Liver (tissue), 9 donors: ENCODE data around the gene ADAM11. TPM values are rescaled to one million over a fixed set of nuclear protein-coding genes. Genes with fewer than 3 reads are reported as not detected.

Experiments
- DNase-seq: peaks from one replicate; pipeline ENCODE4 v3.0.0-alpha.2; 2017; ENCODE audit warnings: low spot score
- H3K27ac ChIP-seq, 2 donors: one replicate each; pipeline ENCODE4 v1.7.0; 2013; ENCODE audit warnings: inconsistent platforms in 2 of 2, low read length in 2 of 2, control low read depth in 1 of 2, low read depth in 1 of 2, mild to moderate bottlenecking in 1 of 2
- H3K27me3 ChIP-seq, 4 donors: one replicate each; pipeline versions ENCODE4 v1.6.1 to v1.7.0; 2013; ENCODE audit warnings: low read length in 3 of 4, inconsistent platforms in 1 of 4, mild to moderate bottlenecking in 1 of 4, moderate library complexity in 1 of 4; ENCODE audit not compliant: control insufficient read depth in 4 of 4, insufficient read depth in 4 of 4
- H3K36me3 ChIP-seq, 4 donors: one replicate each; pipeline versions ENCODE4 v1.6.1 to v1.7.0; 2013; ENCODE audit warnings: low read length in 3 of 4, mild to moderate bottlenecking in 3 of 4, low read depth in 1 of 4, moderate library complexity in 1 of 4; ENCODE audit not compliant: control insufficient read depth in 4 of 4, insufficient read depth in 3 of 4
- H3K4me1 ChIP-seq, 4 donors: one replicate each; pipeline versions ENCODE4 v1.6.1 to v1.7.0; 2013; ENCODE audit warnings: low read length in 3 of 4, mild to moderate bottlenecking in 3 of 4, moderate library complexity in 1 of 4; ENCODE audit not compliant: control insufficient read depth in 4 of 4, insufficient read depth in 4 of 4
- H3K4me3 ChIP-seq, 3 donors: one replicate each; pipeline versions ENCODE4 v1.6.1 to v1.7.0; 2013; ENCODE audit warnings: low read length in 3 of 3, control low read depth in 1 of 3, low read depth in 1 of 3, mild to moderate bottlenecking in 1 of 3
- H3K9ac ChIP-seq, 2 donors: one replicate each; pipeline ENCODE4 v1.7.0; 2013; ENCODE audit warnings: low read length in 2 of 2, mild to moderate bottlenecking in 2 of 2, moderate library complexity in 2 of 2, control low read depth in 1 of 2, low read depth in 1 of 2
- H3K9me3 ChIP-seq, 4 donors: one replicate each; pipeline versions ENCODE4 v1.6.1 to v1.7.0; 2013; ENCODE audit warnings: low read length in 3 of 4; ENCODE audit not compliant: control insufficient read depth in 4 of 4
- EGR1 ChIP-seq, 2 donors: IDR thresholded peaks; 2 replicates each; pipeline ENCODE4 v1.6.1; 2016 to 2018; ENCODE audit warnings: antibody characterized with exemption in 2 of 2, low read depth in 2 of 2
- FOXA1 ChIP-seq: IDR thresholded peaks from 2 replicates; pipeline ENCODE4 v1.6.1; 2016; ENCODE audit warnings: antibody characterized with exemption
- FOXA2 ChIP-seq: IDR thresholded peaks from 2 replicates; pipeline ENCODE4 v1.6.1; 2016; ENCODE audit warnings: antibody characterized with exemption
- GABPA ChIP-seq, 2 donors: IDR thresholded peaks in 1 of 2; conservative IDR thresholded peaks in 1 of 2; 2 replicates each; pipeline ENCODE4 v1.6.1; 2016; ENCODE audit warnings: antibody characterized with exemption in 2 of 2, mild to moderate bottlenecking in 1 of 2, moderate library complexity in 1 of 2
- HNF4A ChIP-seq, 2 donors: conservative IDR thresholded peaks; 2 replicates each; pipeline ENCODE4 v1.6.1; 2016; ENCODE audit warnings: antibody characterized with exemption in 2 of 2, mild to moderate bottlenecking in 2 of 2
- HNF4G ChIP-seq: IDR thresholded peaks from 2 replicates; pipeline ENCODE4 v1.6.1; 2016; ENCODE audit warnings: antibody characterized with exemption
- JUND ChIP-seq, 2 donors: IDR thresholded peaks; 2 replicates each; pipeline ENCODE4 v1.6.1; 2016; ENCODE audit warnings: antibody characterized with exemption in 2 of 2
- NR2F2 ChIP-seq: IDR thresholded peaks from 2 replicates; pipeline ENCODE4 v1.6.1; 2016; ENCODE audit warnings: antibody characterized with exemption
- RAD21 ChIP-seq, 2 donors: IDR thresholded peaks; 2 replicates each; pipeline ENCODE4 v1.6.1; 2016; ENCODE audit warnings: antibody characterized with exemption in 2 of 2, mild to moderate bottlenecking in 2 of 2
- RXRA ChIP-seq, 2 donors: IDR thresholded peaks; 2 replicates each; pipeline ENCODE4 v1.6.1; 2017 to 2018; ENCODE audit warnings: antibody characterized with exemption in 2 of 2, mild to moderate bottlenecking in 1 of 2
- SP1 ChIP-seq: IDR thresholded peaks from 2 replicates; pipeline ENCODE4 v1.6.1; 2018; ENCODE audit warnings: antibody characterized with exemption, mild to moderate bottlenecking
- TAF1 ChIP-seq: conservative IDR thresholded peaks from 2 replicates; pipeline ENCODE4 v1.6.1; 2016; ENCODE audit warnings: antibody characterized with exemption, mild to moderate bottlenecking
- YY1 ChIP-seq: IDR thresholded peaks from 2 replicates; pipeline ENCODE4 v1.6.1; 2016; ENCODE audit warnings: antibody characterized with exemption, mild to moderate bottlenecking
- WGBS: extraction: QIAGEN DNeasy Blood & Tissue Kit; methylation state at CpG from one replicate; pipeline ENCODE4 v1.1.7; 2013; 5-methylcytosine and 5-hydroxymethylcytosine counted together
- polyA plus RNA-seq, 2 donors: library from polyadenylated mRNA; stranded (reverse) in 1 of 2; unstranded in 1 of 2; fragments of 200-250 nt in 1 of 2; fragments of >200 nt in 1 of 2; fragmentation: Nextera tagmentation in 1 of 2; extraction: Ambion mirVana in 1 of 2; gene quantifications; one replicate each; pipeline versions ENCODE4 v1.2.1 to v1.2.3, GENCODE V29; 2013 to 2015
- total RNA-seq, 2 donors: library from RNA; depleted of rRNA; stranded (reverse); fragments of >200 nt; gene quantifications; one replicate each; pipeline ENCODE4 v1.2.3, GENCODE V29; 2014
- TF ChIP-seq, protein P1 (sequence below): IDR thresholded peaks from 2 replicates; pipeline ENCODE4 v1.6.1; 2016; ENCODE audit warnings: antibody characterized with exemption
- TF ChIP-seq, protein P2 (sequence below): IDR thresholded peaks from 2 replicates; pipeline ENCODE4 v1.6.1; 2016; ENCODE audit warnings: antibody characterized with exemption, mild to moderate bottlenecking
- TF ChIP-seq, protein P3 (sequence below): fragments of 150-350 bp; IDR thresholded peaks from 2 replicates; pipeline ENCODE4 v1.5.1; 2017; ENCODE audit warnings: improper control_type of control experiment, low read depth, low read length; ENCODE audit not compliant: missing input control
- TF ChIP-seq, protein P4 (sequence below): IDR thresholded peaks from 2 replicates; pipeline ENCODE4 v1.6.1; 2016; ENCODE audit warnings: antibody characterized with exemption
- TF ChIP-seq, protein P5 (sequence below): IDR thresholded peaks from 2 replicates; pipeline ENCODE4 v1.6.1; 2016; ENCODE audit warnings: antibody characterized with exemption
- donor health status: healthy.
- donor health status: healthy.
- donor health status: healthy.
- donor health status: healthy.
- donor health status: healthy.

The ADAM11 gene
- total and polyA plus RNA-seq, 4 donors, result 0.06 to 1.1 (median 0.08) TPM; not detected in 1

DNA sequence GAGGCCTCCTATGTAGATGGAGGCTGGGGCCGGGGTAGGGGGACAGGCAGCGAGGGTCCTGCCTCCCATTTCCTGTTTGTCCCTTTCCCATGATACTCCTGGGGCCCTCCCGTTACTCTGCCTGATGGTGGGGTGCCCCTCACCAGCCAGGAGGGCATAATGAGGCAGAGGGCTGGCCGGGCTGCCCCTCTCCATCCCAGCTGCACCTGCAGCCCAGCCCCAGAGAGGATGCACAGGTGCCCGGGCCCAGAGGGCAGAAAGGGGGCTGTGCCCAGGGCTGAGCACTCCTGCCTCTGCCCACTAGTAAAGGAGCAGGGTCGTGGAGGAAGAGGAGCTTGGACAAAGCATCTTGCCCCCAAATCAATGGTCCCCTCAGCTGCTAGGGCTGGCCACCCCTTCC, 10.4 kb downstream of the ADAM11 start (continued):
- TF ChIP-seq, protein P1, sequence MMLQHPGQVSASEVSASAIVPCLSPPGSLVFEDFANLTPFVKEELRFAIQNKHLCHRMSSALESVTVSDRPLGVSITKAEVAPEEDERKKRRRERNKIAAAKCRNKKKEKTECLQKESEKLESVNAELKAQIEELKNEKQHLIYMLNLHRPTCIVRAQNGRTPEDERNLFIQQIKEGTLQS, result no peak
- no peak for TF ChIP-seq JUND (IDR thresholded peaks at IDR 0.05)
- no peak for TF ChIP-seq GABPA (IDR thresholded peaks at IDR 0.05 in 1 of 2, conservative IDR thresholded peaks at IDR 0.05 in 1 of 2)
- TF ChIP-seq HNF4G, result no peak
- no peak for TF ChIP-seq FOXA2
- TF ChIP-seq RAD21 (IDR thresholded peaks at IDR 0.05), result no peak

DNA sequence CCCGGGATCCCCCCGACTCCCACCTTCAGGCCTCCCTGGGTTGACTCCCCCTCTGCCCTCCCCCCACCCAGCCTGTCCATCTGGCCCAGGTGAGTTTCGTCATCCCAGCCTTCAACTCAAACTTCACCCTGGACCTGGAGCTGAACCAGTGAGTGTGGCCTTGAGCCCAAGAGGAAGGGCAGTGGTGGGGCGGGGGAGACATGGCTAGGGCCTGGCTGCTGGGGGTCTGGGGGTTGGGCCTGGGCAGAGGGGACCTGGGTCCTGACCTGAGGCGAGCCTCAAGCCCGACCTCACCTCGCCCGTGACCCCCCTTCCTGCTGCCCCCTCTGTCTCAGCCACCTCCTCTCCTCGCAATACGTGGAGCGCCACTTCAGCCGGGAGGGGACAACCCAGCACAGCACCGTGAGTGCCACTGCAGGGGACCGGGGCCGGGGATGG, 10.9 kb downstream of the ADAM11 start:
- H3K36me3 ChIP-seq, result no peaks in the 10 kb centered on the region
- DNase-seq, result peak; percentile 46
- no peak overlapping the region for H3K4me3 ChIP-seq
- H3K27me3 ChIP-seq, result peaks cover 0 to 4% (median 0%) of the 10 kb centered on the region in 4 donors
- H3K9ac ChIP-seq, result no peak overlapping the region
- peaks cover 0 to 4% (median 0%) of the 10 kb centered on the region in 4 donors for H3K4me1 ChIP-seq
- no peak for TF ChIP-seq JUND (IDR thresholded peaks at IDR 0.05)
- TF ChIP-seq RAD21 (IDR thresholded peaks at IDR 0.05), result no peak
- TF ChIP-seq GABPA (IDR thresholded peaks at IDR 0.05 in 1 of 2, conservative IDR thresholded peaks at IDR 0.05 in 1 of 2), result no peak
- TF ChIP-seq, protein P2, sequence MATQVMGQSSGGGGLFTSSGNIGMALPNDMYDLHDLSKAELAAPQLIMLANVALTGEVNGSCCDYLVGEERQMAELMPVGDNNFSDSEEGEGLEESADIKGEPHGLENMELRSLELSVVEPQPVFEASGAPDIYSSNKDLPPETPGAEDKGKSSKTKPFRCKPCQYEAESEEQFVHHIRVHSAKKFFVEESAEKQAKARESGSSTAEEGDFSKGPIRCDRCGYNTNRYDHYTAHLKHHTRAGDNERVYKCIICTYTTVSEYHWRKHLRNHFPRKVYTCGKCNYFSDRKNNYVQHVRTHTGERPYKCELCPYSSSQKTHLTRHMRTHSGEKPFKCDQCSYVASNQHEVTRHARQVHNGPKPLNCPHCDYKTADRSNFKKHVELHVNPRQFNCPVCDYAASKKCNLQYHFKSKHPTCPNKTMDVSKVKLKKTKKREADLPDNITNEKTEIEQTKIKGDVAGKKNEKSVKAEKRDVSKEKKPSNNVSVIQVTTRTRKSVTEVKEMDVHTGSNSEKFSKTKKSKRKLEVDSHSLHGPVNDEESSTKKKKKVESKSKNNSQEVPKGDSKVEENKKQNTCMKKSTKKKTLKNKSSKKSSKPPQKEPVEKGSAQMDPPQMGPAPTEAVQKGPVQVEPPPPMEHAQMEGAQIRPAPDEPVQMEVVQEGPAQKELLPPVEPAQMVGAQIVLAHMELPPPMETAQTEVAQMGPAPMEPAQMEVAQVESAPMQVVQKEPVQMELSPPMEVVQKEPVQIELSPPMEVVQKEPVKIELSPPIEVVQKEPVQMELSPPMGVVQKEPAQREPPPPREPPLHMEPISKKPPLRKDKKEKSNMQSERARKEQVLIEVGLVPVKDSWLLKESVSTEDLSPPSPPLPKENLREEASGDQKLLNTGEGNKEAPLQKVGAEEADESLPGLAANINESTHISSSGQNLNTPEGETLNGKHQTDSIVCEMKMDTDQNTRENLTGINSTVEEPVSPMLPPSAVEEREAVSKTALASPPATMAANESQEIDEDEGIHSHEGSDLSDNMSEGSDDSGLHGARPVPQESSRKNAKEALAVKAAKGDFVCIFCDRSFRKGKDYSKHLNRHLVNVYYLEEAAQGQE, result no peak
- no peak for TF ChIP-seq HNF4A (conservative IDR thresholded peaks at IDR 0.05)
- no peak for TF ChIP-seq FOXA2
- TF ChIP-seq NR2F2, result no peak
- no peak for TF ChIP-seq TAF1
- TF ChIP-seq YY1, result no peak
- no peak for TF ChIP-seq SP1
- TF ChIP-seq, protein P3, sequence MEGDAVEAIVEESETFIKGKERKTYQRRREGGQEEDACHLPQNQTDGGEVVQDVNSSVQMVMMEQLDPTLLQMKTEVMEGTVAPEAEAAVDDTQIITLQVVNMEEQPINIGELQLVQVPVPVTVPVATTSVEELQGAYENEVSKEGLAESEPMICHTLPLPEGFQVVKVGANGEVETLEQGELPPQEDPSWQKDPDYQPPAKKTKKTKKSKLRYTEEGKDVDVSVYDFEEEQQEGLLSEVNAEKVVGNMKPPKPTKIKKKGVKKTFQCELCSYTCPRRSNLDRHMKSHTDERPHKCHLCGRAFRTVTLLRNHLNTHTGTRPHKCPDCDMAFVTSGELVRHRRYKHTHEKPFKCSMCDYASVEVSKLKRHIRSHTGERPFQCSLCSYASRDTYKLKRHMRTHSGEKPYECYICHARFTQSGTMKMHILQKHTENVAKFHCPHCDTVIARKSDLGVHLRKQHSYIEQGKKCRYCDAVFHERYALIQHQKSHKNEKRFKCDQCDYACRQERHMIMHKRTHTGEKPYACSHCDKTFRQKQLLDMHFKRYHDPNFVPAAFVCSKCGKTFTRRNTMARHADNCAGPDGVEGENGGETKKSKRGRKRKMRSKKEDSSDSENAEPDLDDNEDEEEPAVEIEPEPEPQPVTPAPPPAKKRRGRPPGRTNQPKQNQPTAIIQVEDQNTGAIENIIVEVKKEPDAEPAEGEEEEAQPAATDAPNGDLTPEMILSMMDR, result no peak
- TF ChIP-seq, protein P4, sequence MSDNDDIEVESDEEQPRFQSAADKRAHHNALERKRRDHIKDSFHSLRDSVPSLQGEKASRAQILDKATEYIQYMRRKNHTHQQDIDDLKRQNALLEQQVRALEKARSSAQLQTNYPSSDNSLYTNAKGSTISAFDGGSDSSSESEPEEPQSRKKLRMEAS, result no peak
- no peak for TF ChIP-seq HNF4G
- TF ChIP-seq, protein P1, result no peak
- TF ChIP-seq, protein P5, sequence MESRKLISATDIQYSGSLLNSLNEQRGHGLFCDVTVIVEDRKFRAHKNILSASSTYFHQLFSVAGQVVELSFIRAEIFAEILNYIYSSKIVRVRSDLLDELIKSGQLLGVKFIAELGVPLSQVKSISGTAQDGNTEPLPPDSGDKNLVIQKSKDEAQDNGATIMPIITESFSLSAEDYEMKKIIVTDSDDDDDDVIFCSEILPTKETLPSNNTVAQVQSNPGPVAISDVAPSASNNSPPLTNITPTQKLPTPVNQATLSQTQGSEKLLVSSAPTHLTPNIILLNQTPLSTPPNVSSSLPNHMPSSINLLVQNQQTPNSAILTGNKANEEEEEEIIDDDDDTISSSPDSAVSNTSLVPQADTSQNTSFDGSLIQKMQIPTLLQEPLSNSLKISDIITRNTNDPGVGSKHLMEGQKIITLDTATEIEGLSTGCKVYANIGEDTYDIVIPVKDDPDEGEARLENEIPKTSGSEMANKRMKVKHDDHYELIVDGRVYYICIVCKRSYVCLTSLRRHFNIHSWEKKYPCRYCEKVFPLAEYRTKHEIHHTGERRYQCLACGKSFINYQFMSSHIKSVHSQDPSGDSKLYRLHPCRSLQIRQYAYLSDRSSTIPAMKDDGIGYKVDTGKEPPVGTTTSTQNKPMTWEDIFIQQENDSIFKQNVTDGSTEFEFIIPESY, result no peak
- no peak for TF ChIP-seq FOXA1
- no peak for TF ChIP-seq EGR1 (IDR thresholded peaks at IDR 0.05; ENCODE audit: low read depth in 2 of 2)
- no peak for TF ChIP-seq RXRA (IDR thresholded peaks at IDR 0.05)
- no peak overlapping the region for H3K27ac ChIP-seq
- no peaks in the 10 kb centered on the region for H3K9me3 ChIP-seq
- WGBS, result 64% methylated on average over 15 of the region's 15 CpGs
